Fibroblast of lung (primary cell): Measurements from ENCODE around the gene ZFP30. TPM values are rescaled to one million over a fixed set of nuclear protein-coding genes. Genes with fewer than 3 reads are reported as not detected.

Source experiments
- DNase-seq, 2 donors: peaks; one replicate each; pipeline versions ENCODE4 v3.0.0 to v3.0.0-alpha.2; 2010; ENCODE audit warnings: low read depth in 2 of 2
- H2AFZ ChIP-seq: 2 replicates; pipeline ENCODE4 v1.5.1; 2012; ENCODE audit warnings: low read length, control low read depth, inconsistent platforms
- H3K27ac ChIP-seq: 2 replicates; pipeline ENCODE4 v1.5.1; 2011; ENCODE audit warnings: low read length, control low read depth; ENCODE audit not compliant: insufficient read depth
- H3K27me3 ChIP-seq: 2 replicates; pipeline ENCODE4 v1.5.1; 2011; ENCODE audit warnings: mild to moderate bottlenecking, low read length; ENCODE audit not compliant: control insufficient read depth, insufficient read depth
- H3K36me3 ChIP-seq: 2 replicates; pipeline ENCODE4 v1.5.1; 2011; ENCODE audit warnings: low read length; ENCODE audit not compliant: control insufficient read depth, insufficient read depth
- H3K4me1 ChIP-seq: 2 replicates; pipeline ENCODE4 v1.5.1; 2011; ENCODE audit warnings: low read length; ENCODE audit not compliant: control insufficient read depth, insufficient read depth; ENCODE audit errors: extremely low read depth
- H3K4me2 ChIP-seq: 2 replicates; pipeline ENCODE4 v1.5.1; 2011; ENCODE audit warnings: low read length, control low read depth; ENCODE audit not compliant: insufficient read depth; ENCODE audit errors: extremely low read depth
- H3K4me3 ChIP-seq, 4 experiments: fragments of 200-600 bp in 1 of 4; sonication (generic) in 1 of 4; replicated peaks in 1 of 4; 2 replicates each; pipeline ENCODE4 v1.5.1; 2011 to 2016; ENCODE audit warnings: low read length in 4 of 4, low read depth in 3 of 4, mild to moderate bottlenecking in 3 of 4, control low read depth in 2 of 4, inconsistent platforms in 1 of 4, mixed read lengths in 1 of 4; ENCODE audit not compliant: insufficient read depth in 1 of 4; ENCODE audit errors: control extremely low read depth in 1 of 4
- H3K79me2 ChIP-seq: 2 replicates; pipeline ENCODE4 v1.5.1; 2012; ENCODE audit warnings: mild to moderate bottlenecking, low read length, inconsistent platforms; ENCODE audit not compliant: control insufficient read depth, insufficient read depth
- H3K9ac ChIP-seq: 2 replicates; pipeline ENCODE4 v1.5.1; 2011; ENCODE audit warnings: mild to moderate bottlenecking, low read length, control low read depth; ENCODE audit not compliant: insufficient read depth
- H3K9me3 ChIP-seq: 2 replicates; pipeline ENCODE4 v1.5.1; 2012; ENCODE audit warnings: low read depth, low read length; ENCODE audit not compliant: control insufficient read depth, insufficient read depth
- H4K20me1 ChIP-seq: 2 replicates; pipeline ENCODE4 v1.5.1; 2011; ENCODE audit warnings: low read length; ENCODE audit not compliant: control insufficient read depth, insufficient read depth; ENCODE audit errors: extremely low read depth
- CTCF ChIP-seq, 2 donors: IDR thresholded peaks in 1 of 2; conservative IDR thresholded peaks in 1 of 2; 1 replicate in 1 of 2; 2 replicates in 1 of 2; pipeline ENCODE4 v1.5.1; 2011 to 2012; ENCODE audit warnings: low read length in 2 of 2, control low read depth in 1 of 2, inconsistent platforms in 1 of 2, low read depth in 1 of 2, mild to moderate bottlenecking in 1 of 2
- EZH2 ChIP-seq: IDR thresholded peaks from 2 replicates; pipeline ENCODE4 v1.5.1; 2012; ENCODE audit warnings: low read length, control low read depth, mild to moderate bottlenecking; ENCODE audit errors: missing control alignments
- polyA plus RNA-seq, 2 donors: library from polyadenylated mRNA; depleted of rRNA in 1 of 2; stranded (reverse) in 1 of 2; unstranded in 1 of 2; fragments of >200 nt; gene quantifications; 2 replicates each; pipeline ENCODE4 v1.2.1, GENCODE V29; 2011 to 2012; ENCODE audit warnings: missing spikeins in 1 of 2
- total RNA-seq: library from RNA; depleted of rRNA; stranded (reverse); fragments of >200 nt; gene quantifications from 2 replicates; pipeline ENCODE4 v1.2.1, GENCODE V29; 2014

Gene ZFP30
- total and polyA plus RNA-seq, 2 donors (not counting 1 experiment from before 2014, with no cell fraction given), result 4.5 to 23.0 TPM

DNA sequence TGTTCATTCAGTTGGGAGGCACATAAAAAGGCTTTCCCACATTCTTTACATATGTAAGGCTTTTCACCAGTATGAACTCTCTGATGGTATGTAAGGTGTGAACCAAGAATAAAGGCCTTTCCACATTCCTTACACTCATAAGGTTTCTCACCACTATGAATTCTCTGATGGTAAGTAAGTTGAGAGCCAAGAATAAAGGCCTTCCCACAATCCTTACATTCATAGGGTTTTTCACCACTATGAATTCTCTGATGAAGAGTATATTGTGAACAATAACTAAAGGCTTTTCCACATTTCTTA, 89.9 kb downstream of the ZFP30 start:
- no peaks in the 10 kb centered on the region for H3K9me3 ChIP-seq
- H3K27me3 ChIP-seq, result no peaks in the 10 kb centered on the region
- H3K79me2 ChIP-seq, result no peaks in the 10 kb centered on the region
- H4K20me1 ChIP-seq, result no peaks in the 10 kb centered on the region
- H3K9ac ChIP-seq, result no peak overlapping the region
- H2AFZ ChIP-seq, result no peak overlapping the region
- H3K4me2 ChIP-seq, result no peak overlapping the region
- no peak overlapping the region for H3K27ac ChIP-seq
- no peak for TF ChIP-seq CTCF (conservative IDR thresholded peaks at IDR 0.05 in 1 of 2, IDR thresholded peaks at IDR 0.05 in 1 of 2; ENCODE audit: low read depth in 1 of 2, low read length in 2 of 2)
- H3K4me1 ChIP-seq, result no peaks in the 10 kb centered on the region
- no peaks in the 10 kb centered on the region for H3K36me3 ChIP-seq
- no peak overlapping the region for H3K4me3 ChIP-seq
- peak; percentile 1 to 4 for DNase-seq

- Histone ChIP-seq H3K27ac (no peak overlapping the region), H4K20me1 (no peaks in the 10 kb centered on the region), H2AFZ (no peak overlapping the region), H3K9me3 (no peaks in the 10 kb centered on the region), H3K4me2 (no peak overlapping the region), H3K79me2 (no peaks in the 10 kb centered on the region), H3K27me3 (no peaks in the 10 kb centered on the region), H3K36me3 (no peaks in the 10 kb centered on the region), H3K4me3 (no peak overlapping the region), H3K4me1 (no peaks in the 10 kb centered on the region), H3K9ac (no peak overlapping the region)
- TF ChIP-seq EZH2, result no peak
- no peak for TF ChIP-seq CTCF (conservative IDR thresholded peaks at IDR 0.05 in 1 of 2, IDR thresholded peaks at IDR 0.05 in 1 of 2; ENCODE audit: low read depth in 1 of 2, low read length in 2 of 2)
- DNase-seq, result peak in 1 of 2 donors; percentile 2
These were observed 90.5 kb downstream of the ZFP30 start for GRCh38 chr19:37564624-37565369.

Other genes with a start within 250 kb of the ZFP30 start
- gene ZNF569, start 188.0 kb downstream of the ZFP30 start, total RNA-seq, result 8.5 and 11.9 TPM in 2 replicates
- gene ZNF569, start 188.0 kb downstream of the ZFP30 start, polyA plus RNA-seq, result 3.0 and 4.3 TPM in 2 replicates
- gene ZNF570, start 186.1 kb downstream of the ZFP30 start, total RNA-seq, result 11.7 and 13.4 TPM in 2 replicates
- gene ZNF570, start 186.1 kb downstream of the ZFP30 start, polyA plus RNA-seq, result 4.1 and 5.8 TPM in 2 replicates
- gene ZNF793, start 148.5 kb downstream of the ZFP30 start, total RNA-seq, result 2.6 and 5.9 TPM in 2 replicates
- 1.6 and 1.7 TPM in 2 replicates for gene ZNF793, start 148.5 kb downstream of the ZFP30 start, polyA plus RNA-seq
- 3.1 and 4.1 TPM in 2 replicates for gene ZNF571, start 60.7 kb downstream of the ZFP30 start, total RNA-seq
- gene ZNF571, start 60.7 kb downstream of the ZFP30 start, polyA plus RNA-seq, result 1.3 and 1.9 TPM in 2 replicates
- 1.0 and 1.3 TPM in 2 replicates for gene ZNF540, start 60.6 kb downstream of the ZFP30 start, total RNA-seq
- gene ZNF540, start 60.6 kb downstream of the ZFP30 start, polyA plus RNA-seq, result 0.35 and 0.44 TPM in 2 replicates
- 5.9 and 6.9 TPM in 2 replicates for gene ZNF607, start 64.3 kb upstream of the ZFP30 start, total RNA-seq
- 1.9 and 2.5 TPM in 2 replicates for gene ZNF607, start 64.3 kb upstream of the ZFP30 start, polyA plus RNA-seq
- 6.2 and 8.6 TPM in 2 replicates for gene ZNF573, start 124.1 kb upstream of the ZFP30 start, total RNA-seq
- gene ZNF573, start 124.1 kb upstream of the ZFP30 start, polyA plus RNA-seq, result 2.9 and 3.7 TPM in 2 replicates